ENCODE results near the gene PPP4R4. TPM values are rescaled to one million over a fixed set of nuclear protein-coding genes. Genes with fewer than 3 reads are reported as not detected.

PPP4R4 gene
- total RNA-seq, 4 donors from 2014 or later, result 0.08 to 1.7 (median 0.48) TPM

DNA sequence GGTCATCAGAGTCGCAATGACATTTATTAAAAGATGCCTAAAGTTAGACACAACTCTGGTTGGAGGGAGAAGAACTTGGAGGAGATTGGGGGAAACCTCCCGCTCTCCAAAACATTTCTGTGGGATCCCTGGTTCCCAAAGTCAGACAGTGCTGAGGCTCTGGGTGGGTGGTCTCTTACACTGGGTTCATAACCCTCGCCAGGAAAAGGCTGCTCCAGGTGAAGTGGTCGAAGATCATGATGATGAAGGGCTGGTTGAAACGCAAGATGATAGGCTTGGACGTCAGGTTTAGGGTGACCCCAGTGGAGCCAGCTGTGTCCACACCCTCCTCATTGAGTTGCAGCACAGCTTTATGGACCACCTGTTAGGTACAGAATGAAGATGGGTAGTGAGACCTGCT is 130.1 kb downstream of the PPP4R4 start:
- no peak for DNase-seq
- intact Hi-C loops (cut with DNase I), result no loop called here

DNA sequence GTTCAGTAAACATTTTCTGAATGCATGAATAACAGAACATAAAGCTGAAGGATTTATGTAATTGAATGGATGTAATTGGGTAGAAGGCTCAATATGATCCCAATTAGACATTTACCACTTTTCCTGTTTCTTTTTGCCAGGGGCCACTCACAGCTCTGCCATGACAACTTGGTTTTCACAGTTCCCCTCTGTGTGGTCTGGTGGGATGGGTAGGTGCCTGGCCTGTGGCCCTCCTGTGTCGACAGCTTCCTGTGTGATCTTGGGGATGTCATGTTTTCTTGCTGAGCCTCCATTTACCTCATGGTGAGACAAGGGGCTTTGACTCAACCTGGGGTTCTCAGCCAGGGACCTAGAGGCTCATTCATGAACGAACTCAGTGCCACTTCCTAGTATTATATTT is 131.5 kb downstream of the PPP4R4 start:
- 73 to 80% methylated on average over 1 to 2 of the region's 2 CpGs for WGBS, 2 donors
- Histone ChIP-seq H3K9me3 (peaks cover 0 to 11% (median 7%) of the 10 kb centered on the region in 3 donors), H3K36me3 (no peaks in the 10 kb centered on the region), H3K27me3 (no peaks in the 10 kb centered on the region), H3K4me1 (no peaks in the 10 kb centered on the region), H3K4me3 (no peak overlapping the region), H3K27ac (no peak overlapping the region)
- DNase-seq, result no peak
- TF ChIP-seq, protein P1, sequence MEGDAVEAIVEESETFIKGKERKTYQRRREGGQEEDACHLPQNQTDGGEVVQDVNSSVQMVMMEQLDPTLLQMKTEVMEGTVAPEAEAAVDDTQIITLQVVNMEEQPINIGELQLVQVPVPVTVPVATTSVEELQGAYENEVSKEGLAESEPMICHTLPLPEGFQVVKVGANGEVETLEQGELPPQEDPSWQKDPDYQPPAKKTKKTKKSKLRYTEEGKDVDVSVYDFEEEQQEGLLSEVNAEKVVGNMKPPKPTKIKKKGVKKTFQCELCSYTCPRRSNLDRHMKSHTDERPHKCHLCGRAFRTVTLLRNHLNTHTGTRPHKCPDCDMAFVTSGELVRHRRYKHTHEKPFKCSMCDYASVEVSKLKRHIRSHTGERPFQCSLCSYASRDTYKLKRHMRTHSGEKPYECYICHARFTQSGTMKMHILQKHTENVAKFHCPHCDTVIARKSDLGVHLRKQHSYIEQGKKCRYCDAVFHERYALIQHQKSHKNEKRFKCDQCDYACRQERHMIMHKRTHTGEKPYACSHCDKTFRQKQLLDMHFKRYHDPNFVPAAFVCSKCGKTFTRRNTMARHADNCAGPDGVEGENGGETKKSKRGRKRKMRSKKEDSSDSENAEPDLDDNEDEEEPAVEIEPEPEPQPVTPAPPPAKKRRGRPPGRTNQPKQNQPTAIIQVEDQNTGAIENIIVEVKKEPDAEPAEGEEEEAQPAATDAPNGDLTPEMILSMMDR (IDR thresholded peaks at IDR 0.05), result no peak
- no peak for TF ChIP-seq POLR2A (IDR thresholded peaks at IDR 0.05)
- intact Hi-C loops (cut with DNase I), result no loop called here

More for the DNA sequence above, 130.1 kb downstream of the PPP4R4 start:
- H3K9me3 ChIP-seq, result peaks cover 0 to 11% (median 7%) of the 10 kb centered on the region in 3 donors
- 82 to 93% methylated on average over 4 to 6 of the region's 6 CpGs for WGBS, 2 donors
- TF ChIP-seq POLR2A (IDR thresholded peaks at IDR 0.05), result no peak
- TF ChIP-seq, protein P1 (IDR thresholded peaks at IDR 0.05), result no peak
- H3K27me3 ChIP-seq, result peaks cover 0 to under 1% (median 0%) of the 10 kb centered on the region in 4 donors
- H3K4me3 ChIP-seq, result no peak overlapping the region
- no peaks in the 10 kb centered on the region for H3K36me3 ChIP-seq
- no peaks in the 10 kb centered on the region for H3K4me1 ChIP-seq
- no peak overlapping the region for H3K27ac ChIP-seq

DNA sequence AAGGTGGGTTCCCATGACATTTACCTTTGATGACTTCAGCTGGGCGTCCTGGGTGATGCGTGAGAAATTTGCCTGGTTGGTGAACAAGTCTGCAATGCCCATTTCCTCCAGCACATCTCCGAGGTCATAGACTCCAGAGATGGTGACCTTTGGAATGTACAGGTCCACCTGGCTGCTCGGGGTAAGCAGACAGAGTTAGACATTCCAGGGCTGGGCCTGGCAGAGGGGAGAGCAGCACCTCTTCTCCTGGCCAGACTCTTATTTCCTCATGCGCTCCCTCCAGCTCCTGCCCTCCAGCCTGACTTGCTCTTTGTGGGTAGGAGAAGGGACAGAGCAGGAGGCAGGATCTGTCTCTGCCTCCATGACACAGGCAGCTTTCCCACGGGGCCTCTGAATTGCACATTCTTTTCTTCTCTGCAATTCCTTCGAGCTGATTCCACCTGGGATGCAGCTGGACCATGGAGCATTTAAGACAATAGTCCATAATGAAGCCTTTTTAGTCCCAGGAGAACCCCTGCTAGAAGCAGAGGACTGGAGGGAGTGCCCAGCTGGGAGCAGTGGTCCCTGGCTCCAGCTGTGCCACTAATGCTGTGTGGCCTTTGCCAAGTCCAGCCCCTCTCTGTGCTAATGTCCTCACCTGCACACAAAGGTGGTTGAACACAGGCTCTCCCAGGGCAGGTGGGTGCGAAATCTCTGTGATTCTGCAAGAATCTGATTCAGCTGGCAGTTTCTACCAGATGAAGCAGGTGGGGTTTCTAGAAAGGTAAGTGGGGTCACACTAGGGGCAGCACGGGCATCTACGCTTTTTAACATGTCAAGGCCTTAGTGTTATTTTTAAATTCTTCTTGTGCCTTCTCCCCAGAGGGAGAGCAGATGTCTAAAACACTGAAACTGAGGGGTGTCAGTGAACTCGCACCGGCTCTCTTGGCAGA is 132.2 kb downstream of the PPP4R4 start:
- intact Hi-C loops (cut with DNase I), result no loop called here
- no peaks in the 10 kb centered on the region for H3K4me1 ChIP-seq
- TF ChIP-seq POLR2A (IDR thresholded peaks at IDR 0.05), result no peak
- TF ChIP-seq, protein P1 (IDR thresholded peaks at IDR 0.05), result no peak
- H3K27ac ChIP-seq, result no peak overlapping the region
- H3K9me3 ChIP-seq, result peaks cover 0 to 11% (median 7%) of the 10 kb centered on the region in 3 donors
- no peaks in the 10 kb centered on the region for H3K27me3 ChIP-seq
- H3K4me3 ChIP-seq, result no peak overlapping the region
- no peak for DNase-seq
- WGBS, 2 donors, result 74 to 75% methylated on average over 5 to 10 of the region's 12 CpGs
- no peaks in the 10 kb centered on the region for H3K36me3 ChIP-seq

DNA sequence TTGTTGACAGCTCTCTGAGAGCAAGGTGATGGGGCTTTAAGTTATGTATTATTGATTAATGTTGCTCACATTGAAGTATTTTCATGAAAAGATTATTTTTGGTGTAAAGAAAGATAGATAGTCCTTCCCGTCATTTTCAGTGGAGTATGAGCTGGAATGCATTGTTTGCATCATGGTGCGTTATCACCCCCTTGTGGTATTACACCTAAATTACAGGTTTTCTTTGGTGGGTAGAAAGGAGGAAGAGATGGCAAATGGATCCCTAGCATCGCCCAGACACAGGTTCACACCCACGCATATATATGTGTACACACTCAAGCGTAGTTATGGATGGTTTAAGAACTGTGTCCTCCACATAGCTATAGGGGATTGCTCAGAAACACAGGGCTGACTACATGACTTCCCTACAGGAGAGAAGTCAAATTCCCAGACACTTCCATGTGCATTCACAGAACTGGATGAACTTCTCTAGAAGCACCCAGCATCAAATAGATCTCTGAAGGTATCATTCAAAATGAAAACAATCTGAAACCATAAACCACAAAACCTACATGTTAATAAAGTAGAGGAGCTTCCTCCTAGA is 133.4 kb downstream of the PPP4R4 start:
- TF ChIP-seq, protein P1 (IDR thresholded peaks at IDR 0.05), result peak in 3 of 6 experiments; percentile 8 to 62 (median 12)
- no peak for TF ChIP-seq POLR2A (IDR thresholded peaks at IDR 0.05)
- peaks cover 0 to 11% (median 7%) of the 10 kb centered on the region in 3 donors for H3K9me3 ChIP-seq

DNA sequence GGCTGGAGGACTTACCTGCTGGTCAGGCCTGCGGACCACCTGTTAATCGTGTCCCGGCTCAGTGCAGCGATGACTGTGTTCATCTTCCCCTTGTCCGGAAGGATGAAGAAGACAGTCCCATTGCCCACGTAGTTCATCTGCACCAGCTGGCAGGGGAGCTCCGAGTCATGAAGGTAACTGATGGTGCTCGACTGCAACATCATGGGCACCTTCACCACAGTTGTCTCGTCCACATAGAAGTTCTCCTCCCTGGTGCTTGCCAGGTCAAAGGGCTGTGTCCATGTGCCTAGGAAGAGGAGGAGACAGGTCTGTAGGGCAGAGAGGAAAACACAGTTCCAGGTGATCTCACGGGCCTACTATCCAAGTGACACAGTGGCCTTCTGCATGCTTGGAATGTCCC is 135.6 kb downstream of the PPP4R4 start:
- H3K9me3 ChIP-seq, result peaks cover 0 to 11% (median 7%) of the 10 kb centered on the region in 3 donors
- TF ChIP-seq, protein P1 (IDR thresholded peaks at IDR 0.05), result no peak
- no peak for TF ChIP-seq POLR2A (IDR thresholded peaks at IDR 0.05)
- no peak overlapping the region for H3K27ac ChIP-seq
- DNase-seq, result no peak
- no peaks in the 10 kb centered on the region for H3K27me3 ChIP-seq
- no peak overlapping the region for H3K4me3 ChIP-seq
- 83 to 96% methylated on average over 5 to 10 of the region's 10 CpGs for WGBS, 2 donors
- intact Hi-C loops (cut with DNase I), result no loop called here
- H3K36me3 ChIP-seq, result no peaks in the 10 kb centered on the region
- peaks cover 0 to 24% (median 2%) of the 10 kb centered on the region in 3 donors for H3K4me1 ChIP-seq

More for the DNA sequence above, 133.4 kb downstream of the PPP4R4 start:
- Histone ChIP-seq H3K4me3 (no peak overlapping the region), H3K27me3 (no peaks in the 10 kb centered on the region), H3K27ac (no peak overlapping the region), H3K4me1 (peaks cover 0 to 5% (median 0%) of the 10 kb centered on the region in 3 donors), H3K36me3 (no peaks in the 10 kb centered on the region)
- 24 to 56% methylated on average over 5 of the region's 5 CpGs for WGBS, 2 donors
- DNase-seq, result no peak
- intact Hi-C loops (cut with DNase I), result no loop called here
